ENCODE measurements around the gene GALNTL6.

GALNTL6 gene

GRCh38 chr4:172188248-172188988 is 375.2 kb downstream of the GALNTL6 start:
- no peak for DNase-seq (ENCODE audit: low read depth in 2 of 2, low spot score in 1 of 2)

- DNase-seq (ENCODE audit: low read depth in 2 of 2, low spot score in 1 of 2) = no peak
These were observed 389.4 kb downstream of the GALNTL6 start for GRCh38 chr4:172202480-172203076.

- no peak for DNase-seq (ENCODE audit: low read depth in 2 of 2, low spot score in 1 of 2)
These were observed 394.1 kb downstream of the GALNTL6 start for GRCh38 chr4:172207258-172207657.

- no peak for DNase-seq (ENCODE audit: low read depth in 2 of 2, low spot score in 1 of 2)
These were observed 394.7 kb downstream of the GALNTL6 start for GRCh38 chr4:172207886-172208285.

- DNase-seq (ENCODE audit: low read depth in 2 of 2, low spot score in 1 of 2) = no peak
These were observed 407.5 kb downstream of the GALNTL6 start for GRCh38 chr4:172220679-172221078.

- no peak for DNase-seq (ENCODE audit: low read depth in 2 of 2, low spot score in 1 of 2)
These were observed 412.3 kb downstream of the GALNTL6 start for GRCh38 chr4:172225457-172225856.

GRCh38 chr4:172232966-172233365 is 419.8 kb downstream of the GALNTL6 start:
- no peak for DNase-seq (ENCODE audit: low read depth in 2 of 2, low spot score in 1 of 2)

- no peak for DNase-seq (ENCODE audit: low read depth in 2 of 2, low spot score in 1 of 2)
These were observed 430.3 kb downstream of the GALNTL6 start for GRCh38 chr4:172243551-172243950.

- DNase-seq (ENCODE audit: low read depth in 2 of 2, low spot score in 1 of 2) = no peak
These were observed 432.3 kb downstream of the GALNTL6 start for GRCh38 chr4:172245516-172245915.

GRCh38 chr4:172253409-172253808 is 440.2 kb downstream of the GALNTL6 start:
- no peak for DNase-seq (ENCODE audit: low read depth in 2 of 2, low spot score in 1 of 2)

- no peak for DNase-seq (ENCODE audit: low read depth in 2 of 2, low spot score in 1 of 2)
These were observed 443.6 kb downstream of the GALNTL6 start for GRCh38 chr4:172256820-172257219.

- no peak for DNase-seq (ENCODE audit: low read depth in 2 of 2, low spot score in 1 of 2)
These were observed 457.2 kb downstream of the GALNTL6 start for GRCh38 chr4:172270397-172270796.

- no peak for DNase-seq (ENCODE audit: low read depth in 2 of 2, low spot score in 1 of 2)
These were observed 473.9 kb downstream of the GALNTL6 start for GRCh38 chr4:172287117-172287516.

GRCh38 chr4:172305698-172306097 is 492.5 kb downstream of the GALNTL6 start:
- DNase-seq (ENCODE audit: low read depth in 2 of 2, low spot score in 1 of 2) = no peak

- no peak for DNase-seq (ENCODE audit: low read depth in 2 of 2, low spot score in 1 of 2)
These were observed 494.9 kb downstream of the GALNTL6 start for GRCh38 chr4:172308078-172308477.

GRCh38 chr4:172311682-172312081 is 498.5 kb downstream of the GALNTL6 start:
- no peak for DNase-seq (ENCODE audit: low read depth in 2 of 2, low spot score in 1 of 2)

- no peak for DNase-seq (ENCODE audit: low read depth in 2 of 2, low spot score in 1 of 2)
These were observed 510.1 kb downstream of the GALNTL6 start for GRCh38 chr4:172323288-172323687.

- DNase-seq (ENCODE audit: low read depth in 2 of 2, low spot score in 1 of 2) = no peak
These were observed 531.2 kb downstream of the GALNTL6 start for GRCh38 chr4:172344308-172344938.

- DNase-seq (ENCODE audit: low read depth in 2 of 2, low spot score in 1 of 2) = no peak
These were observed 535.2 kb downstream of the GALNTL6 start for GRCh38 chr4:172348426-172348825.

- DNase-seq (ENCODE audit: low read depth in 2 of 2, low spot score in 1 of 2) = no peak
These were observed 539.2 kb downstream of the GALNTL6 start for GRCh38 chr4:172352356-172352755.

- no peak for DNase-seq (ENCODE audit: low read depth in 2 of 2, low spot score in 1 of 2)
These were observed 542.8 kb downstream of the GALNTL6 start for GRCh38 chr4:172356016-172356415.

- DNase-seq (ENCODE audit: low read depth in 2 of 2, low spot score in 1 of 2) = no peak
These were observed 543.9 kb downstream of the GALNTL6 start for GRCh38 chr4:172357006-172357540.
